Endothelial cell of umbilical vein (primary cell): ENCODE results near the gene SLC6A2. TPM values are rescaled to one million over a fixed set of nuclear protein-coding genes. Genes with fewer than 3 reads are reported as not detected.

ENCODE experiments used
- BruUV-seq: library from RNA; stranded (reverse); fragments of 400-500 nt; replicated peaks from 2 replicates; lab custom pipeline; 2021; lab: Mats Ljungman, UMichigan
- CTCF ChIA-PET: fragments of 300-600, 350-600 bp; sonication (Branson Sonifier 250); formaldehyde crosslinking; loops from one replicate; lab custom pipeline; 2021; ENCODE audit warnings: antibody characterized with exemption, inconsistent platforms; lab: Charles Lee
- POLR2A ChIA-PET: fragments of 300-600, 350-600 bp; sonication (Branson Sonifier 250); formaldehyde crosslinking; loops from one replicate; lab custom pipeline; 2021; ENCODE audit warnings: antibody characterized with exemption, inconsistent platforms; lab: Charles Lee
- DNase-seq: peaks from one replicate; pipeline ENCODE4 v3.0.0-alpha.2; 2011; ENCODE audit warnings: low read depth, low spot score
- FAIRE-seq: peaks from 2 replicates; lab custom pipeline; 2011; peaks lifted over from hg19 to GRCh38; lab: Jason Lieb, UNC
- H2AFZ ChIP-seq: 2 replicates; pipeline ENCODE4 v1.6.0; 2012; ENCODE audit warnings: low read depth, low read length, control low read depth, inconsistent platforms
- H3K27ac ChIP-seq: 2 replicates; pipeline ENCODE4 v1.5.1; 2011; ENCODE audit warnings: low read depth, mild to moderate bottlenecking, control low read depth, low read length, moderate library complexity; ENCODE audit not compliant: insufficient read depth
- H3K27me3 ChIP-seq, 2 experiments: 2 replicates each; pipeline versions ENCODE4 v1.6.0 to v1.6.1; 2011; ENCODE audit warnings: low read length in 2 of 2, mixed read lengths in 1 of 2; ENCODE audit not compliant: control insufficient read depth in 2 of 2, insufficient read depth in 2 of 2
- H3K36me3 ChIP-seq, 2 experiments: 2 replicates in 1 of 2; 3 replicates in 1 of 2; pipeline ENCODE4 v1.5.1; 2011; ENCODE audit warnings: low read length in 2 of 2, mild to moderate bottlenecking in 1 of 2, moderate library complexity in 1 of 2; ENCODE audit not compliant: control insufficient read depth in 2 of 2, insufficient read depth in 2 of 2; ENCODE audit errors: extremely low read depth in 1 of 2
- H3K4me1 ChIP-seq: 3 replicates; pipeline ENCODE4 v1.5.1; 2011; ENCODE audit warnings: mild to moderate bottlenecking, low read length; ENCODE audit not compliant: control insufficient read depth, insufficient read depth; ENCODE audit errors: extremely low read depth
- H3K4me2 ChIP-seq: 2 replicates; pipeline ENCODE4 v1.6.1; 2011; ENCODE audit warnings: low read length, control low read depth, mixed read lengths; ENCODE audit not compliant: insufficient read depth
- H3K4me3 ChIP-seq, 3 experiments: fragments of 200-600 bp in 1 of 3; sonication (generic), shearing (Covaris generic) in 1 of 3; replicated peaks in 1 of 3; 2 replicates each; pipeline ENCODE4 v1.5.1; 2011 to 2016; ENCODE audit warnings: control low read depth in 3 of 3, low read length in 3 of 3, mild to moderate bottlenecking in 2 of 3, inconsistent platforms in 1 of 3, low read depth in 1 of 3, moderate library complexity in 1 of 3; ENCODE audit not compliant: insufficient read depth in 1 of 3
- H3K79me2 ChIP-seq: 2 replicates; pipeline ENCODE4 v1.6.0; 2012; ENCODE audit warnings: low read length, inconsistent platforms; ENCODE audit not compliant: control insufficient read depth, insufficient read depth
- H3K9ac ChIP-seq: replicated peaks from 2 replicates; pipeline ENCODE3; 2011; ENCODE audit warnings: low read length, control low read depth; ENCODE audit not compliant: insufficient read depth; ENCODE audit errors: extremely low read depth
- H3K9me1 ChIP-seq: replicated peaks from 3 replicates; pipeline ENCODE4 v1.6.0; 2011; ENCODE audit warnings: mild to moderate bottlenecking, low read length; ENCODE audit not compliant: control insufficient read depth, insufficient read depth; ENCODE audit errors: extremely low read depth
- H3K9me3 ChIP-seq: replicated peaks from 2 replicates; pipeline ENCODE4 v1.5.1; 2012; ENCODE audit warnings: low read length, inconsistent platforms; ENCODE audit not compliant: control insufficient read depth, insufficient read depth
- H4K20me1 ChIP-seq: replicated peaks from 2 replicates; pipeline ENCODE3; 2011; ENCODE audit warnings: mild to moderate bottlenecking, low read length; ENCODE audit not compliant: control insufficient read depth, insufficient read depth; ENCODE audit errors: extremely low read depth
- CTCF ChIP-seq, 2 donors: IDR thresholded peaks; 1 replicate in 1 of 2; 2 replicates in 1 of 2; pipeline ENCODE4 v1.5.1; 2011; ENCODE audit warnings: low read length in 2 of 2, mild to moderate bottlenecking in 2 of 2, moderate library complexity in 2 of 2, control low read depth in 1 of 2, inconsistent platforms in 1 of 2, low read depth in 1 of 2; ENCODE audit not compliant: insufficient read depth in 1 of 2; ENCODE audit errors: extremely low read depth in 1 of 2
- EZH2 ChIP-seq: IDR thresholded peaks from 2 replicates; pipeline ENCODE4 v1.6.1; 2012; ENCODE audit warnings: borderline replicate concordance, low read depth, mild to moderate bottlenecking, moderate library complexity, low read length, inconsistent platforms; ENCODE audit not compliant: severe bottlenecking
- FOS ChIP-seq: IDR thresholded peaks from 2 replicates; pipeline ENCODE4 v1.6.1; 2011; ENCODE audit warnings: mild to moderate bottlenecking, low read length, moderate library complexity, borderline replicate concordance; ENCODE audit not compliant: insufficient read depth
- GATA2 ChIP-seq: IDR thresholded peaks from 2 replicates; pipeline ENCODE4 v1.7.0; 2011; ENCODE audit warnings: low read depth, mild to moderate bottlenecking, moderate library complexity, mixed read lengths, low read length; ENCODE audit not compliant: insufficient read length, insufficient read depth
- JUN ChIP-seq: IDR thresholded peaks from 2 replicates; pipeline ENCODE4 v1.6.1; 2011; ENCODE audit warnings: borderline replicate concordance, low read depth; ENCODE audit not compliant: insufficient read length, insufficient read depth
- MAX ChIP-seq: IDR thresholded peaks from 2 replicates; pipeline ENCODE4 v1.6.1; 2011; ENCODE audit not compliant: insufficient read depth, insufficient read length
- MYC ChIP-seq: IDR thresholded peaks from one replicate; pipeline ENCODE4 v1.6.1; 2011; ENCODE audit warnings: mild to moderate bottlenecking, low read depth, low read length
- POLR2A ChIP-seq: IDR thresholded peaks from 2 replicates; pipeline ENCODE4 v1.6.1; 2012; ENCODE audit warnings: low read depth, mild to moderate bottlenecking, control low read depth, low read length
- POLR2AphosphoS5 ChIP-seq: IDR thresholded peaks from 2 replicates; pipeline ENCODE4 v1.6.1; 2012; ENCODE audit warnings: low read depth, mild to moderate bottlenecking, control low read depth, low read length, moderate library complexity; ENCODE audit not compliant: insufficient read depth
- dilution Hi-C: fragments of 300-500 bp; cut with MboI; formaldehyde crosslinking; loops from one replicate; pipeline ENCODE4 v1.15.0; 2019; ENCODE audit warnings: low sequenced_read_pairs; ENCODE audit not compliant: extremely low pct_ligation_motif_present
- intact Hi-C: fragments of 100-400 bp; cut with micrococcal nuclease; formaldehyde crosslinking; loops from one replicate; pipeline ENCODE4 v1.10.0; 2022
- polyA plus RNA-seq, 4 experiments: library from polyadenylated mRNA; depleted of rRNA in 3 of 4; stranded (reverse) in 3 of 4; unstranded in 1 of 4; fragments of >200 nt; gene quantifications; 2 replicates each; pipeline versions ENCODE4 v1.2.1 to v1.2.3, GENCODE V29; 2011 to 2012; ENCODE audit warnings: missing spikeins in 1 of 4
- total RNA-seq: library from RNA; stranded (reverse); gene quantifications from 2 replicates; pipeline ENCODE4 v1.2.3, GENCODE V29; 2021

The SLC6A2 gene
- total and polyA plus RNA-seq, 2 donors (not counting 3 experiments of a cell fraction or from before 2014, with no cell fraction given) = not detected

- FAIRE-seq = no peak
Observed at GRCh38 chr16:55730115-55730514, 74.3 kb downstream of the SLC6A2 start.

GRCh38 chr16:55732496-55732895 is 76.7 kb downstream of the SLC6A2 start:
- no peak overlapping the region for H3K4me2 ChIP-seq
- no peak overlapping the region for H2AFZ ChIP-seq
- FAIRE-seq (no peak), DNase-seq (no peak)
- no peaks in the 10 kb centered on the region for H3K9me3 ChIP-seq
- no peak overlapping the region for H3K4me3 ChIP-seq
- H3K4me1 ChIP-seq = no peaks in the 10 kb centered on the region
- intact Hi-C loops (no loop called here), dilution Hi-C loops (loop anchor here (25.0 kb wide), 1 partner anchor 105 kb away; the partner anchor contains the start of gene CES1)
- H3K79me2 ChIP-seq = no peaks in the 10 kb centered on the region
- POLR2A ChIA-PET = no interaction called here
- TF ChIP-seq POLR2AphosphoS5 (no peak), MYC (no peak), FOS (no peak), GATA2 (no peak), JUN (no peak), EZH2 (no peak), CTCF (IDR thresholded peaks at IDR 0.05; ENCODE audit: extremely low read depth in 1 of 2, insufficient read depth in 1 of 2, low read depth in 1 of 2, low read length in 2 of 2) (no peak), MAX (no peak), POLR2A (no peak)
- no peaks in the 10 kb centered on the region for H3K27me3 ChIP-seq
- H3K9ac ChIP-seq = no peak overlapping the region
- H3K27ac ChIP-seq = no peak overlapping the region
- no TSS peak for BruUV-seq
- CTCF ChIA-PET = no interaction called here
- no peaks in the 10 kb centered on the region for H4K20me1 ChIP-seq
- H3K9me1 ChIP-seq = no peaks in the 10 kb centered on the region
- H3K36me3 ChIP-seq = no peaks in the 10 kb centered on the region

More at GRCh38 chr16:55730115-55730514, 74.3 kb downstream of the SLC6A2 start:
- H3K4me3 ChIP-seq = no peak overlapping the region
- H3K27ac ChIP-seq = no peak overlapping the region
- no peak overlapping the region for H3K4me2 ChIP-seq
- dilution Hi-C loops (loop anchor here (25.0 kb wide), 1 partner anchor 107 kb away; the partner anchor contains the start of gene CES1), intact Hi-C loops (no loop called here)
- ChIA-PET POLR2A (no interaction called here), CTCF (no interaction called here)
- no peaks in the 10 kb centered on the region for H3K4me1 ChIP-seq
- H3K27me3 ChIP-seq = no peaks in the 10 kb centered on the region
- no peaks in the 10 kb centered on the region for H4K20me1 ChIP-seq
- no peak overlapping the region for H3K9ac ChIP-seq
- no peak for DNase-seq
- no peak for TF ChIP-seq MAX
- no peak overlapping the region for H2AFZ ChIP-seq
- no peaks in the 10 kb centered on the region for H3K79me2 ChIP-seq
- H3K36me3 ChIP-seq = no peaks in the 10 kb centered on the region
- H3K9me1 ChIP-seq = no peaks in the 10 kb centered on the region
- H3K9me3 ChIP-seq = no peaks in the 10 kb centered on the region
- no TSS peak for BruUV-seq
